Suppressor macrophage treated with lipopolysaccharide for 4 hours (primary cell): Measurements from ENCODE around the gene ARL2.
A peak's percentile ranks its signal among the peaks of the same experiment; 100 is the strongest.
"Not testable (repeated sequence)": the region's sequence is repeated elsewhere in the genome, so short reads cannot be mapped to it uniquely, and the experiment has no call there.

Source experiments
- DNase-seq: peaks from one replicate; pipeline ENCODE4 v3.0.0-alpha.2; 2020

ARL2 gene

DNA sequence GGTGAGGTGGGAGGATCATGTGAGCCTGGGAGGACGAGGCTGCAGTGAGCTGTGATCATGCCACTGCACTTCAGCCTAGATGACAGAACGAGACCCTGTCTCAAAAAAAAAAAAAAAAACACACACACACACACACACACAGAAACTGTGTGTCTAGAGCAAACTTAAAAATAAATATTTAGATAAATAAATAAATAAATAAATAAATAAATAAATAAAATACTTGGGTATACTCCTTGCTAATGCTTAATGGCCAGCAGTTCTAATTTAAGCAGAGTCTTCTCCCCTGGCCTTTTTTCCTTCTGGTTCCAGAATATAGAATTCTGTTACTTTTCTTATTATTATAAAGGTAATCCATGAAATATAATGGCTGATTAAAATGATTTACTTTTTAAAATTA lies 5.1 kb upstream of the ARL2 start:
- no peak for DNase-seq

DNA sequence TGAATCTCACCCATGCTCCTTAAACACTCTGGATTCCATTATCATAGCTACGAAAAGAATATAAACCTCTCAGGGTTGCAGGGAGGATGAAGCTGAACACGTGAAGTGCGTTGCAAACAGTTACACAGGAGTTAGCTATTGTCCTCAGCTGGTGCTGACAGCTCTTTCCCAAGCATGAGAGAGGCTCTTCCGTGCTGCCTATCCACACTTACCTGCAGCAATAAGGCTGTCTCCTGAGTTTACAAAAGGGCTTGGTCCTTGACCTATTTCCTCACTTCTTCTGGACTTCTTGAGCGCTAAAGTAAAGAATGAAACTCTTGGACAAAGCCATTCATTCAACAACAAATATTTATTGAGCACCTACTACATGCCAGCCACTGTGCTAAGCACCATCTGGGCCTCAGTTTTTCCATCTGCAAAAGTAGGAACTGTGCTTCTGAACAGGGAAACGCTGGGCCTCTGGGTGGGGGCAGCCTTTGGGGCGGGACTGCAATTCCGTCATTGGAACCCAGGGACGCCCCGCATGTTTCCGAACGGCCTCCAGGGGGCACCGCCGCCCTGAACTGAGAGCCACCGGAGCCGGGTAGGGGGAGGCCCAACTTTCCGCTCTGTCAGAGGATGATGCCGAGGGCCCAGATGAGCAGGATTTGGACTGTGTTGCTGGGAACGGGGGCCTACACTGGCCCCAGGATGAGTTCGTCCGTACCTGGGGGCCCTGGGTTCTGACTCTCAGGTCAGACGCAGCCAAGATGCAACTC lies 651 bp upstream of the ARL2 start:
- DNase-seq = peak; percentile 96

DNA sequence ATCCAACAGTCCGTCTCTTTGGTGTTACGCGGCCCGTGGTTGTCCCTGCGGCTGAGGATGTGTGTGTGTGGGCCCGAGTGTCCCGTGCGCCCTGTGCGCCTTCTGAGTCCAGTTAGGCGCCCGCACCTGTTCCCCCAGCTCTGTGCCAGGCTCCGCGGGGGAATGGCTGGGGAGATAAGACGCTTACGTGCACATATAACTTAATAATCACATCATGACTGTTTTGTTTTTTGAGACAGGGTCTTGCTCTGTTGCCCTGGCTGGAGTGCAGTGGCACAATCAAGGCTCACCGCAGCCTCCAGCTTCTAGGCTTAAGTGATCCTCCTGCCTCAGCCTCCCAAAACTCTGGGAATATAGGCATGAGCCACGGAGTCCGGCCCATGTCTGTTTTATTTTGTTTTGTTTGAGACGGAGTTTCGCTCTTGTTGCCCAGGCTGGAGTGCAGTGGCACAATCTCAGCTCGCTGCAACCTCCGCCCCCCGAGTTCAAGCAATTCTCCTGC lies 817 bp downstream of the ARL2 start:
- no peak for DNase-seq

DNA sequence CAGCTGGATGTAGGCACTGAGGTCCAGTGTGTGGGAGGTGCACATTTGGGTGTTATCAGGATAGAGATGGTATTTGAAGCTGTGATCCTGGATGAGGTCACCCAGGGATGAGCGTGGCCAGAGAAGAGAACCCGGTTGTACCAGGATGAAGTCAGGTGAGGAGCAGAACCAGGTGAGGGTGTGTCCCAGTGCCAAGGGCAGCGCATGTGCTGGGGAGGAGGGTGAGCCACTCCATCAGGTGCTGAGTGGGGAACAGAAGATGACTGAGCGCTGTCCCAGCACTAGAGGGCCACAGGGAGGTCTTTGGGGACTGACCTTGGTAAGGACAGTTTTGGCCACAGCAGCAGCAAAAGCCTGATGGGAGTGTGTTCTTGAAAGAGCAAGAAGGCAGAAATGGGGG lies 2.7 kb downstream of the ARL2 start:
- no peak for DNase-seq

DNA sequence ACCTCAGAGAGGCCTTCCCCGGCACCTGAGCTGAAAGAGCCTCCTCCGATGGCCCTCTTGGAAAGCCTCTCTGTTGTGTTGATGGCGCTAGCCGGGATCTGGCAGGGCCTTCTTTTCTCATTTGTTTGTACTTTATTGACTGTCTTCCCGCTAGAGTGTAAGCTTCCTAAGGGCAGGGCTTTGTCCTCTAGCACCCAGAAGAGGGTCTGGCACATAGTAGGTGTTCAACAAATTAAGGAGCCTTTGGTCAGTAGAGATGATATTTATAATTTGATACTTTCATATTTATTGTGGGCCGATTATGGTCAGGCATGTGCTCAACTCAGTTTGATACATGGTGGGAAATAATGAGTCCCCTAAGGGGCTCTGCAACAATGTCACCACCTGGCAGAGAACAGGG lies 4.0 kb downstream of the ARL2 start:
- no peak for DNase-seq

DNA sequence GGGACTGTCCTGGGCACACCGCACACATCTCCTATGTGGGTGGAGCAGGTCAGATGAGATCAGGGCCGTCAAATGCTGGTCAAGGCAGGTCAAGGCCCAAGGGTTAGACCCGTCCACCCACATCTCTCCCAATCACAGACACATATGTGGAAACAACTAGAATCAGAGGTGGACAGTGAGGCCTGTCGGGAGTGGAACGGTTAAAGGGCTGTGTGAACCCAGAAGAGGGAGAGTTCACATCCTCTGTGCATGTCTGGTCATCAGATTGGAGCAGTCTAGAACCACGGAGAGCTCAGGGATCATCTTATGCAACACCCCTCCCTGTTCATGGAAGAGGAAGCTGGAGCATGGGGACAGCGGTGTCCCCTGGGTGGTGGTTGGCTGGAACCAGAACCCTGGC lies 5.9 kb downstream of the ARL2 start:
- DNase-seq = no peak

DNA sequence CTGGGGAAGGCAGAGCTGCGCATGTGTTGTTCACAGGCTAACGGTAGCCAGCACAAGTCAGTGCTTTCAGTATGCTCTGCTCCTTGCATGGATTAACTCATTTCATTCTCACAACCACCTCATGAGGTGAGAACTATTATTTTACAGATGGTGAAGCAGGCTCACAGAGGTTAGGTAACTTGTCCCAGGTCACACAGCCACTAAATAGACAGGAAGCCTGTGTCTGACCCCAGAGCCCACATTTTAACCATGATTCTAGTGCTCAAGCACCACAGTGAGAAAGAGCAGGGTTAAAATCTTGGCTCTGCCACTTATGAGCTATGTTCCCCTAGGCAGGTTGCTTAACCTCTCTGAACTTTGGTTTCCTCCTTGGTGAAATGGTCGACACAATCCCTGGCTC lies 7.0 kb downstream of the ARL2 start:
- no peak for DNase-seq

DNA sequence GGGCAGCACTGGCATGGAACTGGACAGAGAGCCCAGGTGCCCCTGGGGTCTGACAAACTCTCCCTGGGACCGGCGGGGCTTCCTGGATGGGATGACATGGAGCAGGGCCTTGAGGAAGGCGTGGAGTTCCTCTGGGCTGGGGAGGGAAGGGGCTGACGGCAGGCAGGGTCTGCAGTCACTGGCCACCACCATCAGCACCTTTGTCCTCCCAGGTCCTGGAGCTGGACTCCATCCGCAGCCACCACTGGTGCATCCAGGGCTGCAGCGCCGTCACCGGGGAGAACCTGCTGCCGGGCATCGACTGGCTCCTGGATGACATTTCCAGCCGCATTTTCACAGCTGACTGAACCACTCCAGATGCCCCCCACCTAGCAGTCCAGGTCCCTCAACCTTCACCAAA lies 7.5 kb downstream of the ARL2 start:
- DNase-seq = no peak

DNA sequence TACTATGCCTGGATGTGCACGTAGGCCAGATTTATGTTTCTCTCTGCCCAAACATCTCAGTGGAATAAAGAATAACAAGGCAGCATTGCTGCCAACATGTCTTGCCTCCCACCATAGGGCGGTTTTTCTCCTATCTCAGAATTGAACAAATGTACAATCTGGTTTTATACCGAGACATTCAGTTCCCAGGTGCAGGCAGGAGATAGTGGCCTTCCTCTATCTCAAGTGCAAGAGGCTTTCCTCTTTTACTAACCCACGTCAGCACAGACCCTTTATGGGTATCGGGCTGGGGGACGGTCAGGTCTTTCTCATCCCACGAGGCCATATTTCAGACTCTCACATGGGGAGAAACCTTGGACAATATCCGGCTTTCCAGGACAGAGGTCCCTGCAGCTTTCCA lies 9.5 kb downstream of the ARL2 start:
- DNase-seq = not testable (repeated sequence)

DNA sequence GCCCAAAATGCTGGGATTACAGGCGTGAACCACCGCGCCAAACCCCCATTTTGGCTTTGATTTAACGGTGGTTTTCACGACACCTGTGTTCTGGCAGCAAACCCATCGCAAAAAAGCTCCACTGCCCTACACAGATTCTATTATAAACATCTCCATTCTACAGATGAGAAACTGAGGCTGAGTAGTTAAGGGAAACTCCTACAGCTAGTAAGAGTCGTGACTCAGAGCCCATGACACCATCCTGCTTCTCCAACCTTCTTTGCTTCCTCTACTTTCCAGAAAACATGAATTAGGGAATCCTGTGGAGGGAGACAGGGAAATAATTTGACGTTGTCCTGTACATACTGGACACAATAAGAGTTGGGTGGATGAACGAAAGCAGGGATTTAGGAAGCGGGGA lies 12.8 kb downstream of the ARL2 start:
- peak; percentile 56 for DNase-seq

DNA sequence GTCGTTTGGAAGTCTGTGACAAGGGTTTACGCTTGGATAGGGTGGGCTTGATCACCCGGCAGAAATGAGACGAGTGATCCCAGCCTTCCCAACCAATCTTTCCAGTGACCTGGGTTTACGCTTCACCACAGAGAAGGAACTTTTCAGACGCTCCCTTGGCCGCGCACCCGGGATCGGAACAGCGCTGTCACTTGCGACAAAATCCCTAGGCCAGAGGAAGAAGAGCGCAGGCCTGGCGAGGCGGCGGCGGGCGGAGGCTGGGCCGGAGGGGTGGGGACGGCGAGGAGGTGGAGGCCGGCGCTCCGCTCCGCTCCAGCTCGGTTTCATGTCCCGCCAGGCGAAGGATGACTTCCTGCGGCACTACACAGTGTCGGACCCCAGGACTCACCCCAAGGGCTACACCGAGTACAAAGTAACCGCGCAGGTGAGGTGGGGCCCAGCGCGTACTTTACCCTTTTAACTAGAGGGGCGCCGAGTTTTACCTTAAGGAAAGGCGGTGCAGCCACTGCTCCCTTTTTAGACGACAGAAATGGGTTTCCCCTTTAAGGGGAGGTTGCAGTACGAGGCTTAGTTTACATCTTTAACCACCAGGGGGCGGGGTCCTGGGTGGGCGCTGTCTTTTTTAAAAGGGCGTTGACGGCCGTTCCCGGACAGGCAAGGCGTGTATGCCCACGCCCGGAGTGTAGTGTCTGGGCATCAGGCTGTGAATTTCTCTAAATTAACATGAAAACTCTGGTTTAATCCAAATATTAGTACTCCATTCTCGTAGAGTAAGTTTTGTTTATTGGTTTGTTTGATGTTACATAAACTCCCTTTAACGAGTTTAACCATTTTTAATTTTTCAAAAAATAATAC lies 13.5 kb downstream of the ARL2 start, which contains the start of gene SNX15:
SNX15 (plus strand) TSS at position 227 of the 855 bp plus-strand sequence; CDS start at position 326, 99 bp downstream.
- DNase-seq = peak; percentile 97

DNA sequence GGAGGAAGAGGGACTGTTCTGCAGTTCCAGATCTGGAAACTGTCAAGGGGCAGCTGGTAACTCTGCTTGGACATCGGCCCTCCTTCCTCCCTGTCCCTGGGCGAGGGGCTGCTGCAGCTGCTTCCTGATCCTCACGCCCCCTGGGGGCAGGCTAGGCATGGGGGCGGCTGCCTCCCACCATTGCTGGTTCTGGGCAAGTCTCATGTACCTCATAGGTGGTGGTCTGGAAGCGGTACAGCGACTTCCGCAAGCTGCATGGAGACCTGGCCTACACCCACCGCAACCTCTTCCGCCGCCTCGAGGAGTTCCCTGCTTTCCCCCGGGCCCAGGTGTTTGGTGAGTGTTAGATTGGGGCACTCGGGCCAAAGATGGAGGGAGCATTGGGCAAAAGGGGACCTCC lies 18.3 kb downstream of the ARL2 start:
- no peak for DNase-seq

DNA sequence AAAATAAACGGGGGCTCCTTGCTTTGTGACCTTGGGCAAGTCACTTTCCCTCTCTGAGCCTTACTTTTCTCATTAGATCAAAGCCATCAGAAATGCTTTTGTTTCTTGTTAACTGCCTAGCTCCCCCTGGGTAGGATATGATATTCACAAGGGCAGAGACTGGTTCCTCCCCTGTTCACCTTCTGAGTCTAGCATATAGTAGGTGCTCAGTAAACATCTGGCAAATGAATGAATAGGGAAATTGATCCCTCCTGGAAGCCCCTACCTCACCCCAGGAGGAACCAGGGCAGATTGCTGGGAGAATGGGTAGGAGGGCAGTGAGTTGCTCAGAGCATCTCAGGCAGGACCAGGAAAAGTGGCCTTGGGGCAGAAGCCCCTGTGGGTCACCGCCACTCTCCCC lies 20.5 kb downstream of the ARL2 start:
- no peak for DNase-seq

DNA sequence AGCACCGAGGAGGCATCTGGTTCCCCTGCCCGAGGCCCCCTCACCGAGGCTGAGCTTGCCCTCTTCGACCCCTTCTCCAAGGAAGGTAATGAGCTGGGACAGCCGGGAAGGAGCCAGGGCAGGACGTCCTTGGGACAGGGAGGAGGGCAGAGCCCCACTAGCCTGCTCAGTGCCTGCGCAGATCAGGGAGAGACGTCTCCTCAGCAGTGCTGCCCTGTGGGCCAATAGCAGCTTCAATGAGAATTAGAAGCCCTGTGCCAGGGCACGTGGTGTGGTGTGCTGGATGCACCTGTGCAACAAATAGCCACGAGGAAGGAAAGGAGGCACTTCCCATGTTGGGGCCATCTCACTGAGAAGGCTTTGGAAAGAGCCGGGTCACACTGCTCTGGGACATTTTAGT lies 21.6 kb downstream of the ARL2 start:
- DNase-seq = no peak

DNA sequence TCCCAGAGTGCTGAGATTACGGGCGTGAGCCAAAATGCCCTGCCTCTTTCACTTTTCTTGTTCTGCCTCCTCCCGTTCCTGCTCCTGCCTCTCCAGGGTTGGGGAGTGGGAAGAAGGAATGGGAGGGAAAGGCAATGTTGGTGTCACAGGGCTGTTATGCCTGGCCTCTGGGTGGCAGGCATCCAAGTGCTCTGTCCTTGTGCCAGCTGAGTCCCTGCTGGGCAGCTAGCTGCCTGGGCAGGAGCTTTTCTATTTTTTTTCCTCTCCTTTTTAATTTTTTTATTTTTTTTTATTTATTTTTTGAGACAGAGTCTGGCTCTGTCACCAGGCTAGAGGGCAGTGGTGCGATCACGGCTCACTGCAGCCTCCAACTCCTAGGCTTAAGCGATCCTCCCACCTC lies 23.0 kb downstream of the ARL2 start:
- no peak for DNase-seq

DNA sequence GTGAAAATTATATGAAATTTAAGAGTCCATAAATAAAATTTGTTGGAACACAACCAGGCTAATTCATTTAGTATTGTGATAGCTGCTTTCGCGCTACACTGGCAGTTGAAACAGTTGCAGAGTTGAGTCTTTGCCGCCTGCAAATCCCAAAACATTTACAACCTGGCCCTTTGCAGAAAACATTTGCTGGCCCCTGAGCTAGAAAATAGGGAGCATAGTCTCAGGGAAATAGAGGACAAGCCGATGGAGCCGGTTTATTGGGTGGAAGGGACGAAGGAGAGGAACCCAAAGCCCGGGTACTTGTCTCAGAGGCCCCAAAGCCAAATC lies 26.5 kb downstream of the ARL2 start:
- DNase-seq = no peak

DNA sequence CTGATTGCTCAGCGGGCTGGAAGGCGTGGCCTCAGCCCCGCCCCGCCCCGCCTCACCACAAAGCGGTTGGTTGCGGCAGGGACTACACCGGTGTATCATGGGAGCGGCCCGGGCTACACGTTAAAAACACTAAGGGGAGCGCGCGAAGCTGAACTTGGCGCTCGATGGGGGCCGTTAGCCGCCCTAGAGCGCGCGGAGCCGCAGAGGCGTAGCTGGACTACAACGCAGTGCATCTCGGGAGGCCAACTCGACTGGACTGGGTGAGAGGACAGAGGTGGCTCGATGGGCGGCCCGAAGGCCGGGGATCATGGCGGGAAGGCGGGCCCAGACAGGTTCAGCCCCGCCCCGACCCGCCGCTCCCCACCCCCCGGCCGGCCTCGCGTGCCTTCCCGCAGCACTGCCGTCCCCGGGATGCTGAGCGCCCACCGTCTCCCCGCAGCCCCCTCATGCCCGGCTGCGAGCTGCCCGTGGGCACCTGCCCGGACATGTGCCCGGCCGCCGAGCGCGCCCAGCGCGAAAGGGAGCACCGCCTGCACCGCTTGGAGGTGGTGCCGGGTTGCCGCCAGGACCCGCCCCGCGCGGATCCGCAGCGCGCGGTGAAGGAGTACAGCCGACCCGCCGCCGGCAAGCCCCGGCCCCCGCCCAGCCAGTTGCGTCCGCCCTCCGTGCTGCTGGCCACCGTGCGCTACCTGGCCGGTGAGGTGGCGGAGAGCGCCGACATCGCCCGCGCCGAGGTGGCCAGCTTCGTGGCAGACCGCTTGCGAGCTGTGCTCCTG lies 27.1 kb downstream of the ARL2 start, which contains the start of gene SAC3D1:
SAC3D1 (plus strand) TSS at position 364 of the 776 bp plus-strand sequence; CDS start at position 447, 83 bp downstream.
- DNase-seq = peak; percentile 90

DNA sequence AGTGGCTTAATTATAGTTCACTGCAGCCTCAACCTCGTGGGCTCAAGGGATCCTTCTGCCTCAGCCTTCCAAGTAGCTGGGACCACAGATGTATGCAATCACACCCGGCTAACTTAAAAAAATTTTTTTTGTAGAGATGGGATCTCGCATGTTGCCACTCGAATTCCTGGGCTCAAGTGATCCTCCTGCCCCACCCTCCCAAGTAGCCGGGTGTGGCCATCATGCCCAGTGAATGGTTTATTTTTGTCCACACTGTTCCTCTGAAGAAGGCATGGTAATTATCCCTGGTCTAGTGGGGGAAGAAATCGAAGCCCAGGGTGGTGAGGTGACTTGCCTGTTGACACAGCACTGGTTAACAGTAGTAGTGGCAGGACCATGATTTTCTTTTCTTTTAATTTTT lies 28.9 kb downstream of the ARL2 start:
- no peak for DNase-seq

DNA sequence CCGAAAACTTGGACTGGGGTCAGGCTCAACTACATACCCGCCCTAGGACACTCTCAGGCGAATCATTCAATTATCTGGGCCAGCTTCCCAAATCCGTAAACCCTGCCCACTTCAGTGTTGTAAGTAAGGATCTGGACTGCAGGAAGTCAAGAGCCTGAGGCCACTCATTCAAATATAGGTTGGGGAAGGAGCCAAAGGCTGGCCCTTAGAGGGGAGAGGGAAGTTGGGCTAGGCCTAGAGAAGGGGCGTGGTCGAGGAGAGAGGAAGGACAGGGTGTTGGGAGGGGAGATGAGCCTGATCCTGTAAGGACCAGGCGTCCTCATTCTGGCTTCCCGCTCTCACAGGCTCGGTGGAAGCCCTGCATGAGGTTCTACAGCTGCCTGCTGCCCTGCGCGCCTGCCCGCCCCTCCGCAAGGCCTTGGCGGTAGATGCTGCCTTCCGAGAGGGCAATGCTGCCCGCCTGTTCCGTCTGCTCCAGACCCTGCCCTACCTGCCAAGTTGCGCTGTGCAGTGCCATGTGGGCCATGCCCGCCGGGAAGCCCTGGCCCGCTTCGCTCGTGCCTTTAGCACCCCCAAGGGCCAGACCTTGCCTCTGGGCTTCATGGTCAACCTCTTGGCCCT lies 30.0 kb downstream of the ARL2 start:
- DNase-seq = peak; percentile 78

DNA sequence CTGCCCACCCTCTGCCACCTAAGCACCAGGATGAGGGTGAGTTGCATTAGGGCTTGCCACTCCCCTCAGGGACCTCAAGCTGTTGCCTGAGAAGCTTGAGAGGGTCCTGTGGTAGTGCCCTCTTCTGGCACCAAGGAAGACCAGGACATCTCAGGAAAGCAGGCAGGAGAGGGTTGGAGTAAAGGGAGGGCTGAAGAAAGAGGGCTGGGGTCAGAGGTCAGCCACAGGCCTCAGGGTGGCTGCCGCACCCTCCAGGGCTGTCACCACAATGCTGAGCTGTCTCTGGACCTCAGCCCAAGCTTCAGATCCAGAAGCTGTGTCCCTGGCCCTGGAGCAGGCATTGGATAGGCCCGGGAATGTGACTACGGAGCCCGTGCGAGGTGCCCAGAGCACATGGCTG lies 31.1 kb downstream of the ARL2 start:
- no peak for DNase-seq

DNA sequence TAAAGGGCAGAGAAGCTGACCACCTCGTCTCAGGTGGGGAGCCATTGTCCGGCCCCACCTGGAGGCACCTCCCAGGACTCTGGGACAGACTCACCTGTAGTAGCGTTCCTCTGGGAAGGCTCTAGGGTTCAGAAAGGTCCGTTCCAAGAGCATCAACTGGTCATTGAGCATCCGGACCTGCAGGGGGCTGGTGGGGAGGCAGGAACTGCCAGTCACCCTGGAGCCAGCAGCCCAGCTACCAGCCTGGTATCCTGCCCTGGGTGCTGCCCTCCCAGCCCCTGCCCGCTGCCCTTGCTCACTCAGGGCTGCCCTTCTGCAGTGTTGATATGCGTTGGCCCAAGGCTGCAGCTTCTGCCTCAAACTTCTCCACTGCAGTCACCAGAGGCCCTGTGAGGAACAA lies 31.8 kb downstream of the ARL2 start:
- DNase-seq = no peak

DNA sequence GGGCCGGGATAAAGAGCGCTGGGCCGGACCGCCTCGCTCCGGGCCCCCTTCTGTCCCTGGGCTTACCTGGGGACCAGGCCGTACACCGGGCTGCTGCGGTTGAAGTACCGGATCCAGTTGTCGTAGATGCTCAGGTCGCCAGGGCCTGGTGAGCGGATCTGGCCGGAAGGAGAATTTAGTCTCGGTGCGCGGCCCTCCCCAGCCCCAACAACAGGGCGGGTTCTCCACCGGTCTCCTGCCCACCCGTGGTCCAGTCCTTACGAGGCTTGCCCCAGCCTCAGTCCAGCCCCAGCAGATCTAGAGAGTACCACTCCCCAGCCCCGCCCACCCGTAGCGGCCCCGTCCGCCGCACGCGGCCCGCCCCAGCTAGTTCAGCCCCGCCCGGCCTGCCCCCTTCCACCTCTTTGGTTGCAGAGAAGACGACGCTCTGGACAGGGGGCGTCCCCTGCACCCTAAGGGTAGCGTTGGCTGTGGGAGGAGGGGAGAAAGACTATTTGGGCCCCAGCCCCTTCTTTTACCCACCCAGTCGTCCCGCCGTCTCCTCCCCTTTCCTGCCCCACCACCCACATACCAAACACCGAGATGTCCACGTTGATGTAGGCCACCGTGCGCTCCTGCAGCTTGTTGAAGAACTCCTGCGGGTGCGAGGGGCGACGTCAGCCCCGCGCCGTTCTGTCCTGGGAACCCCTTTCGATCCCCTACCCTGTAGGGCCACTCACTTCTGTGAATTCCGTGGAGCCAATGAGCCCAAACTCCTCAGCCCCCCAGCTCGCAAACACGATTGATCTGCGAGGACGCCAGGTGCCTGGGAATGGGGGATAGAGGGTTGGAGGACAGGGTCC lies 33.8 kb downstream of the ARL2 start:
- DNase-seq = no peak
